GM19328 (cell line): ENCODE results near the gene PIGC.

Experiments
- ATAC-seq: cut with Tn5 transposase; IDR thresholded peaks from one replicate; pipeline ENCODE4 v1.9.1; 2021; ENCODE audit warnings: mild to moderate bottlenecking, moderate library complexity; ENCODE audit not compliant: unreplicated experiment

PIGC gene

DNA sequence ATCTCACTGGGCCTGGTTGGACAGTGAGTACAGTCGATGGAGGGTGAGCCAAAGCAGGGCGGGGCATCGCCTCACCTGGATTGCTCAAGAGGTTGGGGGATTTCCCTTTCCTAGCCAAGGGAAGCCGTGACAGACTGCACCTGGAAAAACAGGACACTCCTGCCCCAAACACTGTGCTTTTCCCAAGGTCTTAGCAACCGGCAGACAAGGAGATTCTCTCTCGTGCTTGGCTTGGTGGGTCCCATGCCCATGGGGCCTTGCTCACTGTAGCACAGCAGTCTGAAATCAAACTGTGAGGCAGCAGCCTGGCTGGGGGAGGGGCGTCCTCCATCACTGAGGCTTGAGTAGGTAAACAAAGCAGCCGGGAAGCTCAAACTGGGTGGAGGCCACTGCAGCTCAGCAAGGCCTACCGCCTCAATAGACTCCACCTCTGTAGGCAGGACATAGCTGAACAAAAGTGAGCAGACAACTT is 12.1 kb downstream of the PIGC start:
- no peak for ATAC-seq

DNA sequence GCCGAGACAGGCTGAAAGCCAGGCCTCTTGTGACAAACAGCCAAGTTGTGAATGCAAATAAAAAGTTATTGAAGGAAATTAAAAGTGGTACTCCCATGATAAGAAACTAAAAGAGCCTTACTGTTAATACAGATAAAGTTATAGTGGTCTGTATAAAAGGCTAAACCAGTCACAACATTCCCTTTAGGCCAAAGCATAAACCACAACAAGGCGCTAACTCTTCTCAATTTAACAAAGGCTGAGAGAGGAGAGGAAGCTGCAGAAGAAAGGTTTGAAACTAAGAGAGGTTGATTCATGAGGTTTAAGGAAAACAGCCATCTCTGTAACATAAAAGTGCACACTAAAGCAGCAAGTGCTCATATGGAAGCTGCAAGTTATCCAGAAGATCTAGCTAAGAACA is 12.7 kb downstream of the PIGC start:
- no peak for ATAC-seq

DNA sequence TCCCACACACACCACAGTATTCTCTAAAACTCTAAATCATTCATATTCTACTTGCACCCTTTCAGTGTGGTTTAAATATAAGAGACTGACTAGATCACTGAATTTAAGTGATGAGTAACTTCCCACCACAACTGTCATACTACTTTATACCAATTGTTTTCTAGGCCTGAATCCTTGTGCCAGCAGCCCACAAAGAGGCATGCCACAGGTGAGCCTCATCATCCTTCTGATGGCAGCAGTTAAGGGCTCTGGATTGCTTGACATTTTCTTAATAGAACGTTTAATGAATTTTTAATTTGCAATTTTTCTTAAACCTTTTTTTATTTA is 13.8 kb downstream of the PIGC start:
- ATAC-seq: no peak

DNA sequence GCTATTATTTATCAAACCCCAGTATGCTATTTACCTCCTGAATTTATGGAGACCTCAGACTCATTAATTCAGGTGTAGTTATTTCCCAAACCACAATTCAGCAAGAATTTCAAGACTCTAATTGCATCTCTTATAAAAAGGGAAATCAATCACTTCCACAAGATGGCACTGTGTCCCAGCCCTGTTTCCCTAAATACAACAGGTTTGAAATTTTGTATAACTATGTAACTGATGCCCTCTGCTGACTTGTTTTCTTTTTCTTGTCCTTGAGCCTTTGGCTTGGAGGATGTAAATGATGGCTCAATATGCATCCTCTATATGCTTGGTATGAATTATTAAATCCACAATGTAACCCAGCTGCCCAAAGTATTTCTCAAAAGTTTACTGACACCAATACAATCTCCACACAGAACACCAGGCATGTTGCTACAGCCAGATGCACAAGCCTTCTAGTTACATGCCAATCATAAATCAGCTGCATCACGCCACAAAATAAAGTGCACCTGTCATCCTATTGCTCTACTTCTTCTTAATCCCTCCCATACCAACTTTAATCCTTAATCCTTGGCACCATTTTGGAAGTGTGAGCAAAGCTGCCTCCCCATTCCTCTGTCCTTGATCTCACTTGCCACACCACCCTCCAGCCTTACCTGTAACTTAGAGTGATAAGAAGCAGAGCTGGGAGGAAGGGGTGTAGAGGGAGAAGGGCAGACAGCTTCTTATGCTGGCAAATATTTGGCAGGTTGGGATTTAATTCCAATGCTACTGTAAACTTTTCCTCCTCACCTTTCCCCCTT is 14.3 kb downstream of the PIGC start:
- no peak for ATAC-seq

DNA sequence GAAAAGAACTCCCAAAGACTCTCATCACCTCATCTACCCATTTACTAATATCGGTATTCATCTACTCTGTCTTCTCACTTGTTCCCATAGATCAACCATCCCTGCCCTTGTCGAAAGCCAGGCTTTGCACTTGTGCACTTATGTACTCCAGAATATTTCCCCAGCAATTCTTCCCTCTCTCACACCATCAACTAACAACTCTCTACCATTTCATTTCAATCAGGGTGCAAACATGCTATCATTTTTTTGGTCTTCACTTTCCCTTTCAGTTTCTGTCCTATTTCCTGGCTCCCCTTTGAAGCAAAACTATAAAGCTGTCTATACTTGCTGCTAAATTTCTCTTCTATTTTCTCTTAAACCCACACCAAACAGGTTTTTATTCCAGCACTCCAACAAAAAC is 16.7 kb downstream of the PIGC start:
- ATAC-seq: no peak

DNA sequence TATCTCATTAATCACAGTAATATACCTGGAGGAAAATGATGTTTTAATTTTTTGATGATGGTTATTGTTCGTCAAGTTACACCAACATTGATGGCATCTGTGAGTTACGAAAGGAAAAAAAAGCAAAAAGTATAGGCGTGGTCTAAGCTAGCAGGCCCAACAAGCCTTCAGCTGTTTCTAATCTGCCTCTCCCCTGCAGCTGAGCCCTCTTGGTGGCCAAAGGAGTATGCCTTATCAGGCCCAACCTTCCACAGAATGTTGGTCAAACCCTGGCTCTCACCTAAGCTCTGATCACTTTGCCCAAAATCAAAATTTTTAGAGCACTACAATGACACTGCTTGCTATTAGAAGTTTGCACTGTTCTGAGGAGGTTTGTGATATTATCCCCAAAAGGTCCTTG is 18.5 kb downstream of the PIGC start:
- ATAC-seq: no peak

DNA sequence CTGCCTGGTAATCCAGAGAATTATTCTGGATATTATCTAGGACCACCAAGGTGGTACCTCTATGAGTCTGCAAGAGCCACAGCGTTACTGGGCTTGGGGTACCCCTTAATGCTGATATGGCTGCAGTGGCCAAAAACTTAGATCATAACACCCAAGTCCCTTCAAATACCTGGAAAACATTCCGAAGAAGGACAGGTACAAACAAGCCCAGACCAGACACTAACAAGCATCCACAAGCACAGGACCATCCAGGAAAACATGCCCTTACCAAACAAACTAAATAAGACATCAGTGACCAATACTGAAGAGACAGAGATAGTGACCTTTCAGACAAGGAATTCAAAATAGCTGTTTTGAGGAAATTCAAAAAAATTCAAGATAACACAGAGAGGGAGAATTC is 20.5 kb downstream of the PIGC start:
- no peak for ATAC-seq

DNA sequence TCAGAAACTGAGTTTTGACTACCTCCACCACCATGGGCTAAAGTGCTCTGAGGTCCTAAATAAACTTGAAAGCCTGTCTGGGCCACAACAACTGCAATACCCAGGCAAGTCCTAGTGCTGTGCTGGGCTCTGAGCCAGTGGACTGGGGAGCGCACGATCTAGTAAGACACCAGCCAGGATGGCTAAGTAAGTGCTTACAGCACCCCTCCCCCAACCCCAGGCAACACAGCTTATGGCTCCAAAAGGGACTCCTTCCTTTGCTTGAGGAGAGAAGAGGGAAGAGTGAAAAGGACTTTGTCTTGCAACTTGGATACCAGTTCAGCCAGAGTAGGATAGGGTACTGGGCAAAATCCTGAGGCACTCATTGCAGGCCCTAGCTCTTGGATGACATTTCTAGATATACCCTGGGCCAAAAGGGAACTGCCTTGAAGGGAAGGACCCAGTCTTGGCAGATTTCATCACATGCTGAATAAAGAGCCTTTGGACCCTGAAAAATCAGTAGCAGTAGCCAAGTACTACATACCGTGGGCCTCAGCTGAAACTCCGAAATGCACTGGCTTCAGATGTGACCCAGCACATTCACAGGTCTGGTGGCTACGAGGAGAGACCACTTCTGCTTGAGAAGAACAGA is 21.8 kb downstream of the PIGC start:
- ATAC-seq: no peak

DNA sequence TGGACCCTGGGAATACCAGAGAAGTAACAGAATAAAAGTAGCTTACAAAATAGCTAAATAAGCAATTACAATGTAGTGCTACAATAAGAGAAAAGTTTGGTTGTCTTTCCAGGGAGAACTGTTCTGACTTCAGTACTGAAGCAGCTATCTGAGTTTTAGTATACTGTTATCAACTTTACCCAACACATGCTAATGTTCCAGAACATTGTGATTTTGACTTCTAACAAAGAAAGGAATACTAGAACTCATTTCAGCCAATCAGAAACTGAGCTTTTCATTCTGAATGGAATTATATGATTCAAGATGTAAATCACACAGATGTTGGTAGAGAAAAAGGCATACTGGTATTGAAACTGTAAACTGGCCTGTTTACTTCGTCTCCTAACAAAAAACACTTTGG is 23.5 kb downstream of the PIGC start, which contains the start of gene C1orf105:
Gene C1orf105, plus strand, starts transcription at position 301 of the 400 bp plus-strand sequence. CDS start 201 bp downstream, outside the sequence.
- ATAC-seq: no peak

DNA sequence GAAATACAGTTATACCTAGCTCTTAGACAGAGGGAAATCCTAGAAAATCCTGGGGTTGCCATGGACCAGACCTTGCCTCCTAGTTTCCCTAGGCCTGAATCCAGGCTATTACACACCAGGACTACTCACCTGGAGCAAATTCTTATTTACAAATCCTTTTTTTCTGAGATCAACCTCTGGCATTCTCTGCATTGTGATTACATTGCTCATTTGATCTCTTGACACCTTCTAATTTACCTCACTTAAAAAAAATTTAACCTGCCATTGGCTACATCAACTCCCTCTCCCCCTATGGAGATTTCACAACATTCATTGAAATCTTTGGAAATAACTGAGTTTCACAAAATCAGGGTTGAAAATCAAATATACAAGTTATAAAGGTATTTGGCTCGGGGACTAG is 26.3 kb downstream of the PIGC start:
- no peak for ATAC-seq

DNA sequence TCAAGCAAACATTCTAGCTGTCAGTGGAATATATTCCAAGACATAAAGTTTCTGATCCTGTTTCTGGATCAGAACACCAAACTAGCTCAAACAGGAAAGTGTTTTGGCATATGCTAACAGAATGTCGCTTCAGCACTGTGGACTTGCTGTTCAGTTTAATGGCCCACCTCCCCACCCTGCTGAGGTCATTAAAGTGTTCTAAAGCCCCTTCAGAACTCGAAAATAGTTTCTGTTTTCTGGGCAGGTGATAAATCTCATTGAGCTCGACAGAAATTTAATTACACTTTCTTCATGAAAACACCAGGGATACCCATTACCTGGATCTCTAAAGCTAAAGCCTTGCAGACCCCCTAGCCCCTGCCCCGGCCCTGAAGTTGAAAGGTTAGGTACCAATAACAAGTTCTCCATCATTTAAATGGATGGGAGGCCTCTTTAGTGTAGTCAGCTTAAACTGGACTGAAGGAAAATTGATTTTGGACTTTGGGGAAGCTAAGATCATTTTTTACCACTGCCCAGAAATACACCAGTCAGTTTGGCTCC is 27.3 kb downstream of the PIGC start:
- no peak for ATAC-seq

DNA sequence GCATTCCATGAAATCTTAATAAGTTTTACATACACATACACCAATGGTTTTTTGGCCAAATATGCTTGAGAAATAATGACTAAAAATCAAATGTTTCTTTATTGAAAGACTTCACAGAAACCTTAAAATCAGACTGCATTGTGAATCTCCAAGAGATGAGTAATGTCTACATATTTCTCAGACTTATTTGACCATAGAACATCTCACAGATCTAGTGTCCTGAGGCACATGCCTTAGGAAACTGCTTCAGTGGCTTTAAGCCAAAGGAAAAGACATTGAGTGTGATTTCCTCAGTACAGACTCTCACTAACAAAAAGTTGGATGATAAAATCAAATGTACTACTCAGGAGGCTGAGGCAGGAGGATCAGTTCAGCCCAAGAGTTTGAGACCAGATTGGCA is 29.5 kb downstream of the PIGC start:
- no peak for ATAC-seq

DNA sequence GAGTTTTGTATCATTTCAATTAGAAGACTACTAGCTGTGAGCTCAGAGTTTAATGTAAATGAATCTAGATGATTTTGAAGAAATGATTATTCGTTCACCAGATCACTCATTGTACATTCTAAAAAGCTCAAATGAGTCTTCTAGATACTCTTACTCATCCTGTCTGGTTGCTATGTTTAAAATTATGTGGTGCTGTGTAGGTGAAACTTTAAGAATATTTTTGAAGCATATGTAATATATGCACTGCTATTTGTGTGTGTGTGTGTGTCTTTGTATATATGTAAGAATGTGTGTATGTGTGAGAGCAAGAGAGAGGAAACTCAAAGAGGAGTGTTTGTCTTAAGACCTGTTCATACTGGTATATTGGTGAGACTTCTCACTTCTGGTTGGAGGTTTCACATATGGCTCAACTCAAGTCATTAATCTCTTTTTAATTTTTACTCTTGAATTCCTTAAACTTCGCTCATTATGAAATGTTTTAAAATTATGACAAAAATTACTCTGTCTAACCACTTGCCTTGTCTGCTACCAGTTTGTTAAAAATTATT is 32.0 kb downstream of the PIGC start:
- ATAC-seq: no peak

DNA sequence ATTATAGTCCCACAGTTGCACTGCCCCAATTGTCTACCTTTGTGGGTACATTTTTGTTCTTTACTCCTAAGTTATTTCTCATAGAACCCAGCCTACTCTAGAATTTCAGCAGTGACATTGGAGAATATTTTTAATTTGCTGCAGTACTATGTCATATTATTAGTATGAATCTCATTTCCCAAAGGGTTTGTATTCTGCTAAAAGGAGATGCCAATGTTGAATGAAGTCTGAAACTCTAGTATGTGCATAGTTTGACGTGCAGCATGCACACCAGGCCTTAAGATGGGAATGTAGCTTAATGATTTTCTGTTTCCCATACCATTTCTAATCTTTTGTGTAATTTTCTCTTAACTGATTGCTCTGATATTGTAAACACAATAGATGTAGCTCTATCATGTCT is 33.8 kb downstream of the PIGC start:
- no peak for ATAC-seq

DNA sequence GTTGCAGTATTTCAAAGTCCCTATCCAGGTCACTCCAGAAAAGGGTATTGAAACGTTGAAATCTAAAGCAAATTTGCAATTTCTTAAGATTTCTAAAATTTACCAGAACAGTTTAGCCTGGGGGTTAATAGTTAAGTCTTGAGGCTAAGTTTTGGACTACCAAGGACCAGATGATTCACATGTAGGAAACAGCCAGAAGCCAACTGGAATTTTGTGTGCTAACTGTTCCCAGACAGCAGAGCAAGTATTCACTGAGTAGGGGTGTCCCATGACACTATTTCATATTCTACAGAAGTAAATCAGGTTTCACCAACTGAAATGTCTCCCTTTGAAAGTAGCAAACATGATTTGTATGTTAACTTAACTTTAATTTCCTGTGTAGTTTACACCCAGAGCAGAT is 34.9 kb downstream of the PIGC start:
- no peak for ATAC-seq

DNA sequence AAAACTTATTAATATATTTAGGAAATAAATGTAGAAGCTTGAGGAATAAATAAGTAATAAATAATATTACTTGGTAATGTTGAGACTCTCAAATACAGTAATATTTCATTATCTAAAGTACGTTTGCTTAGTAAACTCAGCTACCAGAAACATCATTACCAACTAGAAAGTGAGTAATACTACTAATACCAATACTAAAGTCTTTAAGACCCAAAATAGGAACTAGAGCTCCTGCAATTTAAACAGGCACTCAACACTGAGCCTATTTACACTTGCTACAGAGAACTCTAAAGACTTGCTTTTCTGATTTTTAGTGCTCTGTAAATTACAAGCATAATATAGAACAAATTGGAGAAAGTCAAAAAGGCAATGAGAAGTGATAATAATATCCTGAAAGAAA is 36.9 kb downstream of the PIGC start:
- no peak for ATAC-seq

DNA sequence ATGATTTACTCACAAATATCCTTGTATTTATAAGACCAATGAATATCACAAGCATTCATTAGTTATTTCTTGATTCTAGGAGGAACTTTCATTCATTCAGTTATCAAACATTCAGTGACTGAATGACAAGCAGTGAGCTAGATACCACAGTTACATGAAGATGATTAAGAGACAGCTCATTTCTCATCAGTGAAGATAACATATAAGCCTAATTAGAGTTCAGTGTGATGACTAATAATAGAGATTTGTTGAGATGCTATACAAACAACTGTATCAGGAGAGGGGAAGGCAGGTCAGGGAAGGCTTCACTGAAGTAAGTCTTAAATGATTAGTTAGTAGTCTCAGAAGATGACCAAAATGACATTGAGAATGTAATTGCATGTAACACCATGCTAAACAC is 38.0 kb downstream of the PIGC start:
- ATAC-seq: no peak

DNA sequence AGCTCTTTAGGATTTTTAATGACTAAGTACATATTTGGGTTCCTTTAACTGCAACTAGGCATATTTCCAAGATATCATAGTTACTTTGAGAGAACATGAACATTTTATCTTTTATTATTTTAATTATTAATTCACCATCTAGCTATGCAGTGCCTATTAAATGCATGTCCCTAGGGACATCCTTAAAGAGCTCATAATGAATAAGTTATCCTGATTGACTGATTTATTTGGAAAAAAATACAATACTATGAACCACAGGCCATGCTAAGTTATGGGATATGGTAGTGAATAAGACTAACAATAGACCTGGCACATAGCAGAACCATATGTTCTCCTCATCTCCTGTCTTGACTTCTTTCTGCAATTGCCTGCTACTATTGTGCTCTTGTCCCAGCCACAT is 39.7 kb downstream of the PIGC start:
- no peak for ATAC-seq

DNA sequence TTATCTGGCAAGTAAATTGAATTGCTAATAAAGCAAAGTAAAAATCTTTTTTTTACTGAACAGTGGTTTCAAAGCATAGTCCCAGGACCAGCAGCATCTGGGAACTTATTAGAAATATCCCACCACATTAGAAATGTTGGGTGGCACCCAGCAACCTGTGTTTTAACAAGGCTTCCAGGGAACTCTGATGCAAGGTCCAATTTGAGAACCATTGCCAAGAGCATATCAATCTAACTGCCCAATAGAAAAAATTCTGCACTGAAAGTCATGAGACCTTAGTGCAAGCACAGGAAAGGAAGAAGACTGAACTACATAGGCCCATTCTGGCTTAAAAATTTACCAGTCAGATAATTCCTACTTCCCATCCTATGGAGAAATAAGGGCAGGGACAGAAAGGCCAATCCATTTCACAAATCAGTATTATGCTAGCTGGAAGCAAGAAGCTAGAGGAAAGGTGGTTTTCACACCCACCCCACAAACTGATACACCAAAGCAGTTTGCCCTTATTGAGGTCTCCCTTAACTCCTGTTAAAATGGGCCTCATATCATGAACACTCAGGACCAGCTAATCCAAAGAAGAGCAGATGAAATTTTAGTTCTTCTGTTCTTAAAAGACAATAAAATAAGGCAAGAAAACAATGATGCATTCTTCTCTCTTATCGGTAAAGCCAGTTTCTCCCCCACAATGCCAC is 40.8 kb downstream of the PIGC start:
- no peak for ATAC-seq

DNA sequence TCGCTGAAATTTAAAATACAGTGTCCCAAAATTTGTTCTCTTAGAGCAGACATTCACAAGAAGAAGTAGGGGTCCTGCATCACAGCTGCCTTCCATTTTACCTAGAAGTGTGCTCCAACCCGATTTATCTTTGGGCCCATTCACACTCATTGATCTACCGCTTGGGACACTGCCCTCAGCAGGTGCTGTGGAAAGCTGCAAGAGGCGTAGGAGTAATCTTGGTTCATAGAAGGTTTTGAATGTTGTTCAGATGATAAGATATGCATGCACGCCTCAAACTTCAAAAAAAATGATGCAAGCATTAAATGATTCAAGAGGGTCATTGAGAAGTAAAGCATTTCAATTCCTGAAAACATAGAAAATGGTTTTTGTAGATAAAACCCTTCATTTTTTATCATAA is 42.0 kb downstream of the PIGC start:
- no peak for ATAC-seq

DNA sequence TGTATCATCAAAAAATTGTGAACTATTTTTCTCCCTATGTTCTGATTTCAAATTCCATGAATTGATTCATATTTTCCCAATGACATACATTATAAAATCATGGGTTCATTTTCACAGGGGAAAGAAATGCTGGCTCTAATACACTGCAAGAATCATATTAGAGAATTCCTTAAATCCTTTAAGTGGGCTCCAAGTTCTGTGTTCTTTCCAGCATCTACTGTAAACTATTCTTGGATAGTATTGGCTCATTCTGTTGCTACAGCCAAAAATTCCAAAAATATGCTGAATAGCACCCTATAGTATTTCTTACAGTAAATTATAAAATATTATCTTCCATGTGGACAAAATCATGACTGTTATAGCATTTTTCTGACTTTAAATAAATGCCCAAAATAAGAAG is 42.4 kb downstream of the PIGC start:
- ATAC-seq: no peak

DNA sequence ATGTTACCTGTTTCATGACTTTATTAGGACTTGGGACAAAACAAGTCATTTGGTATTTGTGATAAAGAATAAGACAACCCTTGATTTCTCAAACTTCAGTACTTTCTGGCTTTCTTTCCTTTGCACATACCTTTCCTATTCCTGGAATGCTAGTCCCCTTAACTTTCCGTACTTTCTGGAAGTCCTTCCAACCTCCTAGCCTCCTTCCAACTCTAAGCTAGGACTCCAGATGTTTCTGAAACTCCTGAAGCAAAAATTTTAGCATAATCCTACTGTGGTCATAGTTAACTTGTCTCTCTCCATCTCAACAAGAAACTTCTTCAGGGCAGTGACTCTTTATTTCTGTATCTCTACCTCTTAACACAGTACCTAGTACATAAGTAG is 43.2 kb downstream of the PIGC start:
- ATAC-seq: no peak
